Endodermal cell (in vitro differentiated cells): ENCODE data around the gene PPP2R5E. TPM values are rescaled to one million over a fixed set of nuclear protein-coding genes. Genes with fewer than 3 reads are reported as not detected.

Experiments
- DNase-seq: peaks from one replicate; pipeline ENCODE4 v3.0.0-alpha.2; 2017
- H3K27ac ChIP-seq: 2 replicates; pipeline ENCODE4 v1.5.1; 2013; ENCODE audit warnings: mild to moderate bottlenecking, low read depth, low read length, moderate library complexity
- H3K27me3 ChIP-seq: 2 replicates; pipeline ENCODE4 v1.6.1; 2013; ENCODE audit warnings: mild to moderate bottlenecking, low read length, moderate library complexity; ENCODE audit not compliant: insufficient read depth, control insufficient read depth, poor library complexity, severe bottlenecking
- H3K36me3 ChIP-seq: 2 replicates; pipeline ENCODE4 v1.7.0; 2013; ENCODE audit warnings: mild to moderate bottlenecking, low read length, moderate library complexity; ENCODE audit not compliant: control insufficient read depth, insufficient read depth
- H3K4me1 ChIP-seq: one replicate; pipeline ENCODE4 v1.7.0; 2013; ENCODE audit warnings: low read length; ENCODE audit not compliant: control insufficient read depth, insufficient read depth
- H3K4me3 ChIP-seq: 2 replicates; pipeline ENCODE4 v1.5.1; 2013; ENCODE audit warnings: mild to moderate bottlenecking, low read length, moderate library complexity
- H3K9ac ChIP-seq: 2 replicates; pipeline ENCODE4 v1.6.1; 2013; ENCODE audit warnings: mild to moderate bottlenecking, low read length, moderate library complexity; ENCODE audit not compliant: poor library complexity, severe bottlenecking; ENCODE audit errors: extremely low read depth
- H3K9me3 ChIP-seq: 2 replicates; pipeline ENCODE4 v1.6.1; 2013; ENCODE audit warnings: mild to moderate bottlenecking, low read length, moderate library complexity; ENCODE audit not compliant: control insufficient read depth
- H3K27ac Mint-ChIP-seq: 2 replicates; pipeline ENCODE4 v1.8.0; 2020; ENCODE audit warnings: mixed read lengths
- H3K27me3 Mint-ChIP-seq: 2 replicates; pipeline ENCODE4 v1.8.0; 2021; ENCODE audit warnings: mild to moderate bottlenecking, mixed read lengths; ENCODE audit not compliant: insufficient read depth
- H3K36me3 Mint-ChIP-seq: 2 replicates; pipeline ENCODE4 v1.8.0; 2020; ENCODE audit warnings: low read depth, mixed read lengths
- H3K4me1 Mint-ChIP-seq: 2 replicates; pipeline ENCODE4 v1.8.0; 2020; ENCODE audit warnings: mixed read lengths
- H3K4me3 Mint-ChIP-seq: 2 replicates; pipeline ENCODE4 v1.8.0; 2020; ENCODE audit warnings: mild to moderate bottlenecking, moderate library complexity, mixed read lengths
- H3K9me3 Mint-ChIP-seq: 2 replicates; pipeline ENCODE4 v1.8.0; 2020; ENCODE audit warnings: mild to moderate bottlenecking, mixed read lengths
- CTCF ChIP-seq: fragments of 200-600 bp; sonication (generic); conservative IDR thresholded peaks from 2 replicates; pipeline ENCODE4 v1.5.0; 2021; ENCODE audit warnings: antibody characterized with exemption, mild to moderate bottlenecking
- WGBS, 2 experiments: methylation state at CpG; one replicate each; pipeline versions ENCODE4 v1.1.5 to v1.1.7; 2013; ENCODE audit warnings: missing lambda C conversion rate in 2 of 2, mixed read lengths in 1 of 2; ENCODE audit not compliant: insufficient coverage in 1 of 2, insufficient read length in 1 of 2; 5-methylcytosine and 5-hydroxymethylcytosine counted together
- total RNA-seq, 2 donors: library from RNA; stranded (reverse); fragmentation: NEBNext Ultra II Directional in 1 of 2; extraction: Animal tissue kit (Norgen Biotek cat#: 25700) in 1 of 2; gene quantifications; 2 replicates in 1 of 2; 3 replicates in 1 of 2; pipeline ENCODE4 v1.2.1, GENCODE V29; 2021

PPP2R5E gene
- total RNA-seq, 2 donors from 2014 or later: 61.1 to 63.8 TPM

GRCh38 chr14:63517354-63517753 is 25.8 kb downstream of the PPP2R5E start:
- no peak overlapping the region for H3K27ac Mint-ChIP-seq
- no peak overlapping the region for H3K9ac ChIP-seq
- H3K27me3 Mint-ChIP-seq: no peaks in the 10 kb centered on the region
- H3K27me3 ChIP-seq: no peaks in the 10 kb centered on the region
- DNase-seq: no peak
- peaks cover 12% of the 10 kb centered on the region for H3K9me3 Mint-ChIP-seq
- H3K27ac ChIP-seq: no peak overlapping the region
- no peak for TF ChIP-seq CTCF
- peaks cover 18% of the 10 kb centered on the region for H3K4me1 Mint-ChIP-seq
- H3K4me1 ChIP-seq: no peaks in the 10 kb centered on the region
- no peak overlapping the region for H3K4me3 Mint-ChIP-seq
- peaks cover 36% of the 10 kb centered on the region for H3K36me3 ChIP-seq
- 82 to 98% methylated on average over 2 of the region's 2 CpGs for WGBS, 2 experiments
- H3K9me3 ChIP-seq: peaks cover 10% of the 10 kb centered on the region
- H3K36me3 Mint-ChIP-seq: peaks cover 24% of the 10 kb centered on the region
- no peak overlapping the region for H3K4me3 ChIP-seq

GRCh38 chr14:63515240-63515639 is 27.9 kb downstream of the PPP2R5E start:
- Mint-ChIP-seq H3K4me1 (peaks cover 18% of the 10 kb centered on the region), H3K36me3 (peaks cover 18% of the 10 kb centered on the region), H3K9me3 (peaks cover 2% of the 10 kb centered on the region), H3K27ac (no peak overlapping the region), H3K27me3 (no peaks in the 10 kb centered on the region), H3K4me3 (no peak overlapping the region)
- no peak for DNase-seq
- H3K9ac ChIP-seq: no peak overlapping the region
- H3K27ac ChIP-seq: no peak overlapping the region
- no peak for TF ChIP-seq CTCF
- no peak overlapping the region for H3K4me3 ChIP-seq
- WGBS, 2 experiments: 70 to 100% methylated on average over 1 to 4 of the region's 4 CpGs
- peaks cover 33% of the 10 kb centered on the region for H3K36me3 ChIP-seq
- no peaks in the 10 kb centered on the region for H3K27me3 ChIP-seq
- peaks cover under 1% of the 10 kb centered on the region for H3K9me3 ChIP-seq
- H3K4me1 ChIP-seq: no peaks in the 10 kb centered on the region

GRCh38 chr14:63513756-63514155 is 29.4 kb downstream of the PPP2R5E start:
- DNase-seq: no peak
- Histone ChIP-seq H3K27ac (no peak overlapping the region), H3K27me3 (no peaks in the 10 kb centered on the region), H3K9ac (no peak overlapping the region), H3K4me1 (no peaks in the 10 kb centered on the region), H3K4me3 (no peak overlapping the region), H3K36me3 (peaks cover 30% of the 10 kb centered on the region), H3K9me3 (no peaks in the 10 kb centered on the region)
- WGBS, 2 experiments: 87 to 95% methylated on average over 4 of the region's 4 CpGs
- H3K4me1 Mint-ChIP-seq: peaks cover 18% of the 10 kb centered on the region
- no peak overlapping the region for H3K4me3 Mint-ChIP-seq
- H3K36me3 Mint-ChIP-seq: peaks cover 13% of the 10 kb centered on the region
- no peaks in the 10 kb centered on the region for H3K9me3 Mint-ChIP-seq
- no peak overlapping the region for H3K27ac Mint-ChIP-seq
- H3K27me3 Mint-ChIP-seq: no peaks in the 10 kb centered on the region
- no peak for TF ChIP-seq CTCF
